22Rv1 (cell line): ENCODE measurements around the gene MUSK.

Source experiments
- CTCF ChIP-seq: fragments of 450-650 bp; IDR thresholded peaks from 2 replicates; pipeline ENCODE4 v1.5.1; 2017; ENCODE audit warnings: mild to moderate bottlenecking
- ZFX ChIP-seq: fragments of 450-650 bp; IDR thresholded peaks from 2 replicates; pipeline ENCODE4 v1.6.1; 2017; ENCODE audit warnings: antibody characterized with exemption, borderline replicate concordance

GRCh38 chr9:110775724-110776123 is 107.1 kb downstream of the MUSK start:
- TF ChIP-seq CTCF (no peak), ZFX (no peak)
